H9 (cell line): ENCODE measurements around the gene DIP2C. TPM values are rescaled to one million over a fixed set of nuclear protein-coding genes. Genes with fewer than 3 reads are reported as not detected.

Experiments used
- DNase-seq: peaks from one replicate; pipeline ENCODE4 v3.0.0-alpha.2; 2017
- H2AFZ ChIP-seq: one replicate; pipeline ENCODE4 v1.6.1; 2013; ENCODE audit warnings: mild to moderate bottlenecking, low read length, control low read depth, moderate library complexity
- H2AK5ac ChIP-seq: 2 replicates; pipeline ENCODE4 v1.6.1; 2013; ENCODE audit warnings: low read length, control low read depth, mixed read lengths; ENCODE audit not compliant: insufficient read length
- H2BK120ac ChIP-seq: one replicate; pipeline ENCODE4 v1.6.1; 2013; ENCODE audit warnings: low read depth, mild to moderate bottlenecking, low read length, control low read depth, inconsistent platforms; ENCODE audit not compliant: poor library complexity, severe bottlenecking
- H2BK12ac ChIP-seq: 2 replicates; pipeline ENCODE4 v1.6.1; 2013; ENCODE audit warnings: low read length, control low read depth, mixed read lengths, low read depth; ENCODE audit not compliant: insufficient read length
- H2BK15ac ChIP-seq: 2 replicates; pipeline ENCODE4 v1.6.1; 2013; ENCODE audit warnings: low read depth, low read length, control low read depth
- H2BK20ac ChIP-seq: one replicate; pipeline ENCODE4 v1.6.1; 2013; ENCODE audit warnings: low read depth, mild to moderate bottlenecking, low read length, control low read depth, inconsistent platforms; ENCODE audit not compliant: poor library complexity, severe bottlenecking
- H2BK5ac ChIP-seq: 2 replicates; pipeline ENCODE4 v1.6.1; 2013; ENCODE audit warnings: low read length, control low read depth, mixed read lengths; ENCODE audit not compliant: insufficient read length
- H3K14ac ChIP-seq: 2 replicates; pipeline ENCODE4 v1.6.1; 2013; ENCODE audit warnings: low read length, control low read depth; ENCODE audit not compliant: insufficient read depth
- H3K18ac ChIP-seq: 2 replicates; pipeline ENCODE4 v1.6.1; 2013; ENCODE audit warnings: low read depth, mild to moderate bottlenecking, mixed read lengths, low read length, control low read depth; ENCODE audit not compliant: insufficient read length
- H3K23ac ChIP-seq: 2 replicates; pipeline ENCODE4 v1.6.1; 2013; ENCODE audit warnings: low read length, control low read depth, mixed read lengths, low read depth; ENCODE audit not compliant: insufficient read length
- H3K23me2 ChIP-seq: 2 replicates; pipeline ENCODE4 v1.6.1; 2013; ENCODE audit warnings: low read depth, mild to moderate bottlenecking, mixed read lengths, low read length, control low read depth; ENCODE audit not compliant: insufficient read length, poor library complexity, severe bottlenecking
- H3K27ac ChIP-seq: 2 replicates; pipeline ENCODE4 v1.5.1; 2013; ENCODE audit warnings: low read length, control low read depth, mixed read lengths, low read depth; ENCODE audit not compliant: insufficient read length
- H3K27me3 ChIP-seq: 2 replicates; pipeline ENCODE4 v1.6.1; 2013; ENCODE audit warnings: low read length, control low read depth, inconsistent platforms; ENCODE audit not compliant: insufficient read depth
- H3K4ac ChIP-seq: 2 replicates; pipeline ENCODE4 v1.6.1; 2013; ENCODE audit warnings: low read depth, mild to moderate bottlenecking, control low read depth, inconsistent platforms, low read length, moderate library complexity
- H3K4me1 ChIP-seq: 2 replicates; pipeline ENCODE4 v1.6.1; 2013; ENCODE audit warnings: low read length, control low read depth, inconsistent platforms; ENCODE audit not compliant: insufficient read depth
- H3K4me2 ChIP-seq: 2 replicates; pipeline ENCODE4 v1.6.1; 2013; ENCODE audit warnings: low read length, control low read depth, mixed read lengths; ENCODE audit not compliant: insufficient read length, insufficient read depth
- H3K56ac ChIP-seq: 2 replicates; pipeline ENCODE4 v1.6.1; 2013; ENCODE audit warnings: low read depth, mild to moderate bottlenecking, mixed read lengths, low read length, control low read depth; ENCODE audit not compliant: insufficient read length
- H3K79me1 ChIP-seq: 2 replicates; pipeline ENCODE4 v1.6.1; 2013; ENCODE audit warnings: low read depth, mild to moderate bottlenecking, moderate library complexity, low read length, control low read depth, inconsistent platforms; ENCODE audit not compliant: insufficient read depth, poor library complexity, severe bottlenecking
- H3K79me2 ChIP-seq: 2 replicates; pipeline ENCODE4 v1.6.1; 2013; ENCODE audit warnings: low read length, control low read depth, inconsistent platforms; ENCODE audit not compliant: insufficient read depth
- H3K9ac ChIP-seq: 2 replicates; pipeline ENCODE4 v1.6.1; 2013; ENCODE audit warnings: low read length, control low read depth, mixed read lengths; ENCODE audit not compliant: insufficient read length; ENCODE audit errors: extremely low read depth
- H3K9me3 ChIP-seq: one replicate; pipeline ENCODE4 v1.6.1; 2013; ENCODE audit warnings: low read depth, low read length, inconsistent platforms; ENCODE audit not compliant: control insufficient read depth
- H3T11ph ChIP-seq: one replicate; pipeline ENCODE4 v1.6.1; 2013; ENCODE audit warnings: mild to moderate bottlenecking, low read length, control low read depth, inconsistent platforms
- H4K20me1 ChIP-seq: one replicate; pipeline ENCODE4 v1.6.1; 2013; ENCODE audit not compliant: control insufficient read depth, insufficient read length, insufficient read depth
- H4K5ac ChIP-seq: 2 replicates; pipeline ENCODE4 v1.6.1; 2013; ENCODE audit warnings: low read depth, mild to moderate bottlenecking, mixed read lengths, low read length, control low read depth; ENCODE audit not compliant: insufficient read length
- H4K8ac ChIP-seq: replicated peaks from 2 replicates; pipeline ENCODE4 v1.6.1; 2013; ENCODE audit warnings: low read length, control low read depth, mixed read lengths, low read depth; ENCODE audit not compliant: insufficient read length
- H4K91ac ChIP-seq: 2 replicates; pipeline ENCODE4 v1.6.1; 2013; ENCODE audit warnings: low read depth, mild to moderate bottlenecking, moderate library complexity, mixed read lengths, low read length, control low read depth; ENCODE audit not compliant: insufficient read length
- H3K27ac Mint-ChIP-seq, 3 experiments: 2 replicates in 2 of 3; 3 replicates in 1 of 3; pipeline ENCODE4 v1.8.0; 2020 to 2021; ENCODE audit warnings: mixed read lengths in 3 of 3, mild to moderate bottlenecking in 1 of 3, moderate library complexity in 1 of 3
- H3K27me3 Mint-ChIP-seq: 2 replicates; pipeline ENCODE4 v1.8.0; 2021; ENCODE audit warnings: low read depth, mild to moderate bottlenecking, moderate library complexity, mixed read lengths
- H3K36me3 Mint-ChIP-seq, 3 experiments: 2 replicates in 2 of 3; 3 replicates in 1 of 3; pipeline ENCODE4 v1.8.0; 2020 to 2021; ENCODE audit warnings: low read depth in 3 of 3, mixed read lengths in 3 of 3; ENCODE audit not compliant: insufficient read depth in 1 of 3
- H3K4me1 Mint-ChIP-seq, 2 experiments: 2 replicates each; pipeline ENCODE4 v1.8.0; 2020; ENCODE audit warnings: mixed read lengths in 2 of 2
- H3K4me3 Mint-ChIP-seq, 2 experiments: 2 replicates in 1 of 2; 3 replicates in 1 of 2; pipeline ENCODE4 v1.8.0; 2020 to 2021; ENCODE audit warnings: mild to moderate bottlenecking in 2 of 2, mixed read lengths in 2 of 2, moderate library complexity in 1 of 2
- H3K9me3 Mint-ChIP-seq, 2 experiments: 2 replicates in 1 of 2; 3 replicates in 1 of 2; pipeline ENCODE4 v1.8.0; 2020; ENCODE audit warnings: mild to moderate bottlenecking in 2 of 2, mixed read lengths in 2 of 2, moderate library complexity in 1 of 2
- CTCF ChIP-seq: fragments of 200-600 bp; sonication (generic); conservative IDR thresholded peaks from 3 replicates; pipeline ENCODE4 v1.8.0; 2021; ENCODE audit warnings: antibody characterized with exemption, mild to moderate bottlenecking
- WGBS: extraction: QIAGEN DNeasy Blood & Tissue Kit; methylation state at CpG from one replicate; pipeline ENCODE4 v1.1.7; 2013; ENCODE audit warnings: missing lambda C conversion rate, low lambda C conversion rate, mixed read lengths; ENCODE audit not compliant: insufficient read length; ENCODE audit errors: extremely low coverage; 5-methylcytosine and 5-hydroxymethylcytosine counted together
- total RNA-seq: library from RNA; stranded (reverse); gene quantifications from 2 replicates; pipeline ENCODE4 v1.2.1, GENCODE V29; 2021

DIP2C gene
- total RNA-seq, 1 experiment from 2014 or later = 7.9 TPM

- Histone ChIP-seq H2BK5ac (no peak overlapping the region), H3K4me1 (peaks cover 2% of the 10 kb centered on the region; the same call in 1 of the 2 replicates), H2AFZ (no peak overlapping the region), H3T11ph (no peak overlapping the region), H3K27me3 (no peaks in the 10 kb centered on the region), H3K4me2 (no peak overlapping the region), H3K23me2 (no peaks in the 10 kb centered on the region), H3K4ac (no peak overlapping the region), H4K5ac (no peak overlapping the region), H2BK120ac (no peak overlapping the region), H4K8ac (no peak overlapping the region), H2BK15ac (no peak overlapping the region), H3K27ac (no peak overlapping the region), H3K14ac (no peak overlapping the region; the same call in 1 of the 2 replicates), H4K91ac (no peak overlapping the region), H2BK12ac (no peak overlapping the region), H3K79me2 (peaks cover 7% of the 10 kb centered on the region; the same call in 1 of the 2 replicates), H3K18ac (no peak overlapping the region), H2AK5ac (no peak overlapping the region), H4K20me1 (no peaks in the 10 kb centered on the region), H3K23ac (no peak overlapping the region), H2BK20ac (no peak overlapping the region), H3K9me3 (no peaks in the 10 kb centered on the region), H3K56ac (no peak overlapping the region), H3K79me1 (peaks cover 7% of the 10 kb centered on the region), H3K9ac (no peak overlapping the region)
- DNase-seq = no peak
- WGBS = no CpG with 5 or more reads among the region's 9 CpGs
- H3K9me3 Mint-ChIP-seq = no peaks in the 10 kb centered on the region
- H3K27ac Mint-ChIP-seq = peak overlapping the region; percentile 6 to 60 (median 44); a peak in 4 of 7 replicates
- TF ChIP-seq CTCF = no peak
- no peaks in the 10 kb centered on the region for H3K27me3 Mint-ChIP-seq
- no peak overlapping the region for H3K4me3 Mint-ChIP-seq
- H3K4me1 Mint-ChIP-seq = peaks cover 25 to 29% of the 10 kb centered on the region in 2 experiments
- H3K36me3 Mint-ChIP-seq = no peaks in the 10 kb centered on the region
Observed at GRCh38 chr10:637771-638195, 51.7 kb downstream of the DIP2C start.
